Fibroblast of skin of left quadriceps (primary cell): ENCODE results near the gene FAM83F.
A peak's percentile ranks its signal among the peaks of the same experiment; 100 is the strongest.

Experiments used
- DNase-seq, 2 experiments: peaks; one replicate each; pipeline ENCODE4 v3.0.0-alpha.2; 2013; ENCODE audit warnings: low read depth in 2 of 2

FAM83F gene

GRCh38 chr22:40056559-40056958 is 61.8 kb downstream of the FAM83F start:
- DNase-seq: no peak

GRCh38 chr22:40057652-40058051 is 62.9 kb downstream of the FAM83F start:
- DNase-seq: no peak

- no peak for DNase-seq
Observed at GRCh38 chr22:40058265-40058664, 63.5 kb downstream of the FAM83F start.

GRCh38 chr22:40065981-40066380 is 71.2 kb downstream of the FAM83F start:
- no peak for DNase-seq

- DNase-seq: no peak
Observed at GRCh38 chr22:40067639-40068038, 72.9 kb downstream of the FAM83F start.

GRCh38 chr22:40070701-40071100 is 75.9 kb downstream of the FAM83F start:
- DNase-seq: peak in 1 of 2 experiments; percentile 4

- no peak for DNase-seq
Observed at GRCh38 chr22:40071720-40072119, 77.0 kb downstream of the FAM83F start.

GRCh38 chr22:40076702-40077645 is 82.2 kb downstream of the FAM83F start:
- DNase-seq: no peak

- no peak for DNase-seq
Observed at GRCh38 chr22:40077646-40078016, 82.9 kb downstream of the FAM83F start.

- no peak for DNase-seq
Observed at GRCh38 chr22:40081662-40082061, 86.9 kb downstream of the FAM83F start.

GRCh38 chr22:40082184-40082583 is 87.4 kb downstream of the FAM83F start:
- no peak for DNase-seq

GRCh38 chr22:40083794-40084193 is 89.0 kb downstream of the FAM83F start:
- DNase-seq: no peak

GRCh38 chr22:40084246-40084645 is 89.5 kb downstream of the FAM83F start:
- no peak for DNase-seq

GRCh38 chr22:40088818-40089217 is 94.1 kb downstream of the FAM83F start:
- DNase-seq: no peak
